ENCODE measurements around the gene PCBP3. TPM values are rescaled to one million over a fixed set of nuclear protein-coding genes. Genes with fewer than 3 reads are reported as not detected.

The PCBP3 gene
- total and polyA plus RNA-seq, 2 of the 13 experiments (the other 11 are each of a cell fraction or from before 2014, with no cell fraction given) = not detected

DNA sequence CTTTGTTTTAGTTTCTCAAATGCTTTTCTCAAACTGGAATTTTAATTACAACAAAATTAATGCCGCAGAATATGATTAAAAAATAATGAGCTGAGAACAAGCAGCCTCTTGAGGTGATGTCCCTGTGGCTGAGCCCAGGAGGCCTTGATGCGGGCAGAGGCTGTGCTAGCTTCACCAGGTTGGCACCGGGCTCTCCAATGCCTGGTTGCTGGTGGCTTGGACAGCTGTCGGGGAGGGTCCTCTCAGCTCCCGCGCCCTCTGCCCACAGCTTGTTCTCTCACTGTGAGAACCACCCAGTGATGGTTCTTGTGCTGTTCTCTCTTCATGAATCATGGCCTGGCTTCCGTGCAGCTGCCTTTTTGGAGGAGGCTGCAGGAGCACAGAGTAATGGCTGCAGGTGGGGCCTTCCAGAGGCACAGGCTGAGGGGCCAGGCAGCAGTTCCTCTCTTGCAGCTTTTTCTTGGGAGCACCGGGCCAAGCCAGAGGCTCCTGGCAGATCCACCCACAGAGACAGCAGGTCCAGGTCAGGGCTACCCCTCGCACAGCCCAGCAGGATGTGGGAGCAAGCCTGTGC is 156.3 kb downstream of the PCBP3 start:
- in situ Hi-C loops (cut with HindIII; ENCODE audit: extremely low pct_ligation_motif_present, low pct_unique_long_range_greater_than_20kb) (no loop called here), intact Hi-C loops (cut with micrococcal nuclease; ENCODE audit: unreplicated experiment) (no loop called here)
- 32% methylated on average over 4 of the region's 9 CpGs for WGBS (ENCODE audit: low lambda C conversion rate)
- Histone ChIP-seq H3K36me3 (replicated peaks in 1 of 2; ENCODE audit: control insufficient read depth in 1 of 2, insufficient read depth in 2 of 2, low read length in 2 of 2) (no peaks in the 10 kb centered on the region), H2AFZ (ENCODE audit: low read length) (no peak overlapping the region), H3K27ac (ENCODE audit: extremely low read length, insufficient read depth, low read length) (peak overlapping the region; percentile 25), H3K9me3 (ENCODE audit: low read length) (no peaks in the 10 kb centered on the region), H4K20me1 (ENCODE audit: insufficient read depth, low read length) (no peaks in the 10 kb centered on the region), H3K27me3 (ENCODE audit: control insufficient read depth in 1 of 2, insufficient read depth in 2 of 2, low read length in 2 of 2) (peaks cover 1 to 2% of the 10 kb centered on the region in 2 experiments; a peak in 2 of 5 replicates), H3K4me3 (replicated peaks in 1 of 3; ENCODE audit: insufficient read depth in 1 of 3, low read depth in 2 of 3, low read length in 3 of 3) (peak overlapping the region in 1 of 3 experiments; percentile 9; a peak in 1 of 6 replicates), H3K4me1 (ENCODE audit: insufficient read depth, low read length) (peaks cover 18% of the 10 kb centered on the region), H3K79me2 (ENCODE audit: insufficient read depth, low read length) (no peaks in the 10 kb centered on the region), H3K4me2 (ENCODE audit: low read depth, low read length) (peak overlapping the region; percentile 38; the same call in 1 of the 2 replicates), H3K9ac (ENCODE audit: insufficient read depth, low read depth, low read length) (no peak overlapping the region)
- CTCF ChIA-PET (ENCODE audit: low intra/inter-chr PET ratio, low total read pairs) = no interaction called here
- POLR2A ChIA-PET = no interaction called here
- TF ChIP-seq HES4 (CRISPR knock-in tag; IDR thresholded peaks at IDR 0.05; ENCODE audit: borderline replicate concordance) = 0 out of 2 replicates have a peak, but pooled peaks have one; percentile 1
- TF ChIP-seq EED (CRISPR knock-in tag; IDR thresholded peaks at IDR 0.05) = no peak
- TF ChIP-seq, protein P1, sequence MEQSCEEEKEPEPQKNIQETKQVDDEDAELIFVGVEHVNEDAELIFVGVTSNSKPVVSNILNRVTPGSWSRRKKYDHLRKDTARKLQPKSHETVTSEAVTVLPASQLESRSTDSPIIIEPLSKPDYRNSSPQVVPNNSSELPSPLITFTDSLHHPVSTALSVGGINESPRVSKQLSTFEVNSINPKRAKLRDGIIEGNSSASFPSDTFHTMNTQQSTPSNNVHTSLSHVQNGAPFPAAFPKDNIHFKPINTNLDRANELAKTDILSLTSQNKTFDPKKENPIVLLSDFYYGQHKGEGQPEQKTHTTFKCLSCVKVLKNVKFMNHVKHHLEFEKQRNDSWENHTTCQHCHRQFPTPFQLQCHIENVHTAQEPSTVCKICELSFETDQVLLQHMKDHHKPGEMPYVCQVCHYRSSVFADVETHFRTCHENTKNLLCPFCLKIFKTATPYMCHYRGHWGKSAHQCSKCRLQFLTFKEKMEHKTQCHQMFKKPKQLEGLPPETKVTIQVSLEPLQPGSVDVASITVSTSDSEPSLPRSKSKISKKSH (CRISPR knock-in tag; IDR thresholded peaks at IDR 0.05; ENCODE audit: borderline replicate concordance) = peak; percentile 15; the same call in 1 of the 2 replicates
- TF ChIP-seq PPARG (CRISPR knock-in tag; conservative IDR thresholded peaks at IDR 0.05) = no peak
- DNase-seq (ENCODE audit: low spot score) = no peak
- FAIRE-seq = no peak
- no peak for ATAC-seq
- no TSS peak for BruUV-seq (replicated peaks)

DNA sequence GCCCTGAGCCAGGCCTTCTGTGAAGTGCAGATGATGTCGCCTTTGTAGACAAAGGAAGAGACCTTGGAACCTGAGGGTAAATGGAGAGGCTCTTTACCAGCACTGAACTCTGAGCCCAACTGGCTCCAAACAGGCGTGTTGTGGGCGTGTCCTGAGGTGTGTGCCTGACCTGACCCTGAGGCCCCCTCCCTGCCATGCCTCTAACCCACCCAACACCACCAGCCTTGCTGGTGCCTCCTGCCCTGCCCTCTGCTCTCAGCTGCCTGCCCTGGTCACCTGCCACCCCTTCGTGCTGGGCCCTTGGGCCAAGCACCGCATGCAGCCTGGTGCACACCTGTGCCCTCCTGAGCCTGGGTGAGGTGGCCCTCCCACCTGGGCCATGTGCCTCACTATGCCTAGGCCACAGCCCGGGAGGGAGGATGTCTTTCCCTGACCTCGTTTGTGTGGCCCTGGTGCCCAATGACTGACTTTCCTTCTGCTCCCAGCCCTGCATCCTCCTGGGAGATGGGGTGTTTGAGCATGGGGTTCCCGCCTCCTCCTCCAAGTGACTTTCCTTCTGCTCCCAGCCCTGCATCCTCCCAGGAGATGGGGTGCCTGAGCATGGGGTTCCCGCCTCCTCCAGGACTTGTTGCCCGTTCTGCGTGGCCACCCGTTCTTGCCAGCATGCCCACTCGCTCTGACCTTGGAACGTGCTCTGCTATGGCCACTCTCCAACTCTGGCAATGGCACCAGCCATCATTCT is 157.0 kb downstream of the PCBP3 start:
- Histone ChIP-seq H3K27ac (ENCODE audit: extremely low read length, insufficient read depth, low read length) (peak overlapping the region; percentile 25), H3K4me3 (replicated peaks in 1 of 3; ENCODE audit: insufficient read depth in 1 of 3, low read depth in 2 of 3, low read length in 3 of 3) (peak overlapping the region in 1 of 3 experiments; percentile 9; a peak in 1 of 6 replicates), H3K27me3 (ENCODE audit: control insufficient read depth in 1 of 2, insufficient read depth in 2 of 2, low read length in 2 of 2) (peaks cover 0 to 1% of the 10 kb centered on the region in 2 experiments; a peak in 1 of 5 replicates), H3K4me2 (ENCODE audit: low read depth, low read length) (peak overlapping the region; percentile 38; the same call in 1 of the 2 replicates), H3K79me2 (ENCODE audit: insufficient read depth, low read length) (no peaks in the 10 kb centered on the region), H2AFZ (ENCODE audit: low read length) (no peak overlapping the region), H3K9me3 (ENCODE audit: low read length) (no peaks in the 10 kb centered on the region), H3K36me3 (replicated peaks in 1 of 2; ENCODE audit: control insufficient read depth in 1 of 2, insufficient read depth in 2 of 2, low read length in 2 of 2) (no peaks in the 10 kb centered on the region), H4K20me1 (ENCODE audit: insufficient read depth, low read length) (no peaks in the 10 kb centered on the region), H3K9ac (ENCODE audit: insufficient read depth, low read depth, low read length) (no peak overlapping the region), H3K4me1 (ENCODE audit: insufficient read depth, low read length) (peaks cover 18% of the 10 kb centered on the region)
- DNase-seq (ENCODE audit: low spot score) (peak; percentile 47), FAIRE-seq (no peak), ATAC-seq (peak; percentile 86)
- 59% methylated on average over 9 of the region's 14 CpGs for WGBS (ENCODE audit: low lambda C conversion rate)
- BruUV-seq (replicated peaks) = no TSS peak
- in situ Hi-C loops (cut with HindIII; ENCODE audit: extremely low pct_ligation_motif_present, low pct_unique_long_range_greater_than_20kb) (no loop called here), intact Hi-C loops (cut with micrococcal nuclease; ENCODE audit: unreplicated experiment) (no loop called here)
- ChIA-PET POLR2A (no interaction called here), CTCF (ENCODE audit: low intra/inter-chr PET ratio, low total read pairs) (no interaction called here)
- TF ChIP-seq ZFYVE20 (CRISPR knock-in tag; IDR thresholded peaks at IDR 0.05; ENCODE audit: borderline replicate concordance, low read depth) = 0 out of 2 replicates have a peak, but pooled peaks have one; percentile 51

All from HepG2 (cell line).